T-cell (primary cell): ENCODE results near the gene SPON1. TPM values are rescaled to one million over a fixed set of nuclear protein-coding genes. Genes with fewer than 3 reads are reported as not detected.

Experiments used
- ATAC-seq, 4 experiments: fragments of 200-7000 bp in 3 of 4; fragments of 150-1000 bp in 1 of 4; cut with Tn5 transposase; replicated peaks in 1 of 4; 1 replicate in 3 of 4; 2 replicates in 1 of 4; pipeline ENCODE4 v1.10.0; 2021; ENCODE audit warnings: moderate library complexity in 3 of 4, mild to moderate bottlenecking in 2 of 4, moderate number of reproducible peaks in 1 of 4
- CTCF ChIA-PET, 2 donors: fragments of 300-600 bp; sonication (Branson Sonifier 250); formaldehyde crosslinking; loops; one replicate each; lab custom pipeline; 2022; ENCODE audit warnings: antibody characterized with exemption in 2 of 2; lab: Charles Lee
- POLR2A ChIA-PET, 2 donors: fragments of 300-600 bp; sonication (Branson Sonifier 250); formaldehyde crosslinking; loops; one replicate each; lab custom pipeline; 2022; ENCODE audit warnings: antibody characterized with exemption in 2 of 2; lab: Charles Lee
- DNase-seq, 35 experiments: peaks; one replicate each; pipeline versions ENCODE4 v3.0.0 to v3.0.0-alpha.2; 2013 to 2023
- H3K27ac ChIP-seq: one replicate; pipeline ENCODE4 v1.5.1; 2013; ENCODE audit warnings: low read length
- H3K27me3 ChIP-seq, 2 experiments: replicated peaks in 1 of 2; 1 replicate in 1 of 2; 2 replicates in 1 of 2; pipeline versions ENCODE4 v1.6.1 to v1.7.0; 2013; ENCODE audit warnings: low read length in 1 of 2, mixed read lengths in 1 of 2; ENCODE audit not compliant: control insufficient read depth in 2 of 2, insufficient read depth in 2 of 2; ENCODE audit errors: extremely low read depth in 1 of 2
- H3K36me3 ChIP-seq, 2 donors: 1 replicate in 1 of 2; 2 replicates in 1 of 2; pipeline versions ENCODE4 v1.6.1 to v1.7.0; 2013; ENCODE audit warnings: low read length in 1 of 2; ENCODE audit not compliant: control insufficient read depth in 2 of 2, insufficient read depth in 1 of 2; ENCODE audit errors: extremely low read depth in 1 of 2
- H3K4me1 ChIP-seq, 2 experiments: 1 replicate in 1 of 2; 2 replicates in 1 of 2; pipeline versions ENCODE4 v1.6.1 to v1.7.0; 2013; ENCODE audit warnings: low read length in 2 of 2, mixed read lengths in 1 of 2; ENCODE audit not compliant: insufficient read depth in 2 of 2, control insufficient read depth in 1 of 2; ENCODE audit errors: extremely low read depth in 1 of 2
- H3K4me3 ChIP-seq, 2 donors: 1 replicate in 1 of 2; 2 replicates in 1 of 2; pipeline versions ENCODE4 v1.5.1 to v1.7.0; 2013; ENCODE audit warnings: mild to moderate bottlenecking in 2 of 2, low read length in 1 of 2, moderate library complexity in 1 of 2; ENCODE audit not compliant: control insufficient read depth in 1 of 2; ENCODE audit errors: extremely low read depth in 1 of 2
- H3K9me3 ChIP-seq: 2 replicates; pipeline ENCODE4 v1.7.0; 2013
- H3K27ac Mint-ChIP-seq, 2 donors: one replicate each; pipeline ENCODE4 v1.8.0; 2020 to 2021; ENCODE audit warnings: mild to moderate bottlenecking in 2 of 2, mixed read lengths in 2 of 2
- H3K27me3 Mint-ChIP-seq, 2 donors: one replicate each; pipeline ENCODE4 v1.8.0; 2021 to 2022; ENCODE audit warnings: mixed read lengths in 2 of 2
- H3K36me3 Mint-ChIP-seq: one replicate; pipeline ENCODE4 v1.8.0; 2021; ENCODE audit warnings: mixed read lengths
- H3K4me1 Mint-ChIP-seq, 3 donors: one replicate each; pipeline ENCODE4 v1.8.0; 2020 to 2022; ENCODE audit warnings: mixed read lengths in 3 of 3, mild to moderate bottlenecking in 1 of 3
- H3K4me3 Mint-ChIP-seq, 3 donors: one replicate each; pipeline ENCODE4 v1.8.0; 2020 to 2022; ENCODE audit warnings: mild to moderate bottlenecking in 3 of 3, mixed read lengths in 3 of 3, moderate library complexity in 3 of 3
- H3K9me3 Mint-ChIP-seq, 3 donors: one replicate each; pipeline ENCODE4 v1.8.0; 2020 to 2022; ENCODE audit warnings: mixed read lengths in 3 of 3
- WGBS: methylation state at CpG from one replicate; pipeline ENCODE4 v1.1.5; 2013; ENCODE audit warnings: missing lambda C conversion rate; ENCODE audit not compliant: insufficient coverage; 5-methylcytosine and 5-hydroxymethylcytosine counted together
- total RNA-seq, 35 experiments: library from RNA in 6 of 35; stranded (reverse) in 6 of 35; fragments of 120-200 nt in 1 of 35; gene quantifications; one replicate each; pipeline versions ENCODE4 v1.2.1 to v1.2.4 and lab custom pipeline; 2013 to 2026

Gene SPON1
- total RNA-seq, 5 donors from 2014 or later (not counting 1 experiment from before 2014, with no cell fraction given) = 1.0 to 38.2 (median 28.8) TPM

DNA sequence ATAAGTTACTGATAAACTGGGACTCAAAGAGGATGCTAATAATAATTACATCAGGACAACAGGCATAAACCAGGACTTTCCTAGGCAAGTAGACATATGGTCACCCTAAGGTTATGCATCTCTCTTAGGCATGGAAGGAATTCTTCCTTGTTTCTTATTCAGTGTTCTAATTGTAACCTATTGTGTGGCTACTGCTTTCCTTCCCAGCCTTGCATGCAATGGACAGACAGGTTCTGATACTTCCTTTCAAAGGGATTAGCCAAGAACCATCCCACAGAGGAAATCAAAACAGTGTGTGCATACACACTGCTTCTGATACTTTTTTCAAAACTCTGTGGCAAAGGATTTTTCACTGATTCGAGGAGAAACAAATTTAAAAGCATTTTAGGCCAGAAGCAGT, 348.2 kb downstream of the SPON1 start:
- H3K27ac ChIP-seq = no peak overlapping the region
- Mint-ChIP-seq H3K36me3 (no peaks in the 10 kb centered on the region), H3K9me3 (no peaks in the 10 kb centered on the region), H3K27me3 (no peaks in the 10 kb centered on the region), H3K4me3 (no peak overlapping the region), H3K27ac (no peak overlapping the region), H3K4me1 (peaks cover 23 to 41% (median 23%) of the 10 kb centered on the region in 3 donors)
- POLR2A ChIA-PET = no interaction called here
- peaks cover 0 to 10% of the 10 kb centered on the region in 2 experiments for H3K4me1 ChIP-seq
- no peak overlapping the region for H3K4me3 ChIP-seq
- CTCF ChIA-PET = interaction anchor here in 1 of 2 donors (1.1 kb wide), 1 partner anchor 9 kb away, joined by 3 read pairs; no protein-coding TSS in a partner anchor
- H3K27me3 ChIP-seq = no peaks in the 10 kb centered on the region
- WGBS = no CpG with 5 or more reads among the region's 1 CpG
- no peak for DNase-seq
- ATAC-seq = no peak
- no peaks in the 10 kb centered on the region for H3K36me3 ChIP-seq
- H3K9me3 ChIP-seq = no peaks in the 10 kb centered on the region

DNA sequence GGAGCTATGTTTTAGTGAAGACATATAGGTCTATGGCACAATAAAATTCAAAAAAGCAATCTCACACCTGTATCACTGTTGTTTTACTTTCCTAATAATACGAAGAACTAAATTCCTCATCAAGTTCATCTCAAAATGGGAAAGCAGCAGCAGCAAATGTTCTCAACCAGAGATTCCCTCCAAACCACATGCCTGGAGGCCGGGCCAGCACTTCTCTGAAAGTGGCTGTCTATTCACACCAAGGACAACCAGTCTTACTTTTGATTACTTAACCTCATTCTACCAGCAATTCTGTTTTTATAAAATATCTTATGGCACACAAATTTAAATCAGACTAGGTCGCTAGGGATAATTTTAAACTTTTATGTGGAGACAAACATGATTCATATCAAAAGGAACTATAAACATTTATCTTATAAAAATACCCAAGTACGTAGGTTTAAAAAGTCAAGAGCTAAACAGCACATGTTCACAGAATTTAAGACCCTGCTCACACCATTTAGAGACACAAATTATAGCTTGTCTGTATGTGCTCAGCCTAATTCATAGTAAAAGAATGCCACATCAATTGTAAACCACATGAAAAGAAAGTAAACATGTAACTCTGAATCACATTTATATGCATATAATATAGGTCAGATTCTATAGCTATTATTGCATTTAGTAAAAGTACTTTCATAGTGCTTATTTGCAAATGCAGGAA, 350.4 kb downstream of the SPON1 start:
- Histone ChIP-seq H3K27ac (no peak overlapping the region), H3K36me3 (no peaks in the 10 kb centered on the region), H3K4me1 (peaks cover 0 to 10% of the 10 kb centered on the region in 2 experiments), H3K9me3 (no peaks in the 10 kb centered on the region), H3K4me3 (no peak overlapping the region), H3K27me3 (no peaks in the 10 kb centered on the region)
- no peak overlapping the region for H3K4me3 Mint-ChIP-seq
- no CpG with 5 or more reads among the region's 4 CpGs for WGBS
- ChIA-PET CTCF (interaction anchor here in 1 of 2 donors (1.1 to 2.2 kb wide), 3 partner anchors 10 to 142 kb away, joined by 3 to 12 read pairs (median 3); no protein-coding TSS in a partner anchor), POLR2A (interaction anchor here (0.5 to 0.8 kb wide), 2 partner anchors 33 to 82 kb away, joined by 3 read pairs; no protein-coding TSS in a partner anchor)
- H3K36me3 Mint-ChIP-seq = peaks cover 4% of the 10 kb centered on the region
- H3K27me3 Mint-ChIP-seq = no peaks in the 10 kb centered on the region
- H3K9me3 Mint-ChIP-seq = no peaks in the 10 kb centered on the region
- ATAC-seq (peak in 3 of 4 experiments; percentile 20 to 43 (median 34)), DNase-seq (no peak)
- H3K27ac Mint-ChIP-seq = no peak overlapping the region
- peaks cover 25 to 48% (median 29%) of the 10 kb centered on the region in 3 donors for H3K4me1 Mint-ChIP-seq

DNA sequence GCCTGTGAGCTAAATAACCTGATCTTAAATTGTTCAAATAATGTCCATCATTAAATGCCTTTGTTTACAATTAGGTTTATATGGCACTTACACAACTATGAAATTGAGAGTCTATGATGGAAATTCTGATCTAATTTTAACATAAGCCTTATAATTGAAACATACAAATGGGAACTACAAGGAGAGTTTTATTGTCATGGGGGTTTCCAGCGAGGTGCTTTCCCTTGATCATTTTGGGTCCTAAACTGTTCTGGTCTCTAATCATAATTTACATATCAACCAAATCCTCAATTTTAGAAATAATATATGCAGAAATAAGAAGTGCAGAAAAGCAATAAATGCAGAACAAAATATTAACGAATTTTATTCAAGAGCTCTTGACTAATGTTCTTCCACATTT, 351.6 kb downstream of the SPON1 start:
- Mint-ChIP-seq H3K27me3 (no peaks in the 10 kb centered on the region), H3K4me1 (peaks cover 30 to 58% (median 34%) of the 10 kb centered on the region in 3 donors), H3K4me3 (no peak overlapping the region), H3K9me3 (no peaks in the 10 kb centered on the region), H3K27ac (peak overlapping the region in 1 of 2 donors; percentile 33), H3K36me3 (peaks cover 4% of the 10 kb centered on the region)
- DNase-seq (no peak), ATAC-seq (no peak)
- ChIA-PET POLR2A (interaction anchor here in 1 of 2 donors (0.6 kb wide), 1 partner anchor 20 kb away, joined by 4 read pairs; no protein-coding TSS in a partner anchor), CTCF (interaction anchor here in 1 of 2 donors (0.6 kb wide), 1 partner anchor 897 kb away, joined by 4 read pairs; no protein-coding TSS in a partner anchor)
- no CpG with 5 or more reads among the region's 2 CpGs for WGBS
- no peaks in the 10 kb centered on the region for H3K9me3 ChIP-seq
- H3K4me1 ChIP-seq = peaks cover 0 to 20% of the 10 kb centered on the region in 2 experiments
- no peaks in the 10 kb centered on the region for H3K27me3 ChIP-seq
- no peak overlapping the region for H3K27ac ChIP-seq
- H3K4me3 ChIP-seq = no peak overlapping the region
- no peaks in the 10 kb centered on the region for H3K36me3 ChIP-seq

DNA sequence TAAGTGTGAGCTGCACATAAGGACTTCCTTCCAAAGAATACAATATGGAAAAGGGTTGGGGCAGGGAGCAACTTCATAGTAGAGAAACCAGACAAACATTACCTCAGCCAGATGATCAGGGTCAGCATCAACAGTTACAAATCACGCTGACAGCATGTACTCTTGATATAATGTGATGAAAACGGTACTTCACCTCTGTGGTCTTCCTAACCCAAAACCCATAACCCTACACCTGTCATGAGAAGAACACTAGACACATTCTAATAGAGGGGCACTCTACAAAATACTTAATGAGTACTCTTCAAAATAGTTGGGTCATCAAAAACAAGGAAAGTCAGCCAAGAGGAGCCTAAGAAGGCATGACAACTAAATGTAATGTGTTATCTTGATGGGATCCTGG, 352.6 kb downstream of the SPON1 start:
- no peak overlapping the region for H3K4me3 ChIP-seq
- no peak overlapping the region for H3K27ac Mint-ChIP-seq
- H3K4me3 Mint-ChIP-seq = no peak overlapping the region
- WGBS = no CpG with 5 or more reads among the region's 2 CpGs
- ChIA-PET POLR2A (no interaction called here), CTCF (interaction anchor here (0.6 to 1.1 kb wide), 4 partner anchors 15 to 149 kb away, joined by 3 to 5 read pairs (median 4); no protein-coding TSS in a partner anchor)
- peaks cover 3 to 25% of the 10 kb centered on the region in 2 experiments for H3K4me1 ChIP-seq
- no peaks in the 10 kb centered on the region for H3K27me3 Mint-ChIP-seq
- no peaks in the 10 kb centered on the region for H3K9me3 ChIP-seq
- no peaks in the 10 kb centered on the region for H3K27me3 ChIP-seq
- no peaks in the 10 kb centered on the region for H3K9me3 Mint-ChIP-seq
- no peaks in the 10 kb centered on the region for H3K36me3 ChIP-seq
- no peak for ATAC-seq
- no peak for DNase-seq
- H3K36me3 Mint-ChIP-seq = peaks cover 4% of the 10 kb centered on the region
- no peak overlapping the region for H3K27ac ChIP-seq
- H3K4me1 Mint-ChIP-seq = peaks cover 39 to 66% (median 41%) of the 10 kb centered on the region in 3 donors
